GM08714 (cell line): ENCODE measurements around the gene PRMT5.
"Not testable (repeated sequence)": the region's sequence is repeated elsewhere in the genome, so short reads cannot be mapped to it uniquely, and the experiment has no call there.

Experiments used
- H3K4me3 ChIP-seq: fragments of 200-500 bp; sonication (Bioruptor generic); 2 replicates; pipeline ENCODE4 v1.5.1; 2014; ENCODE audit warnings: mild to moderate bottlenecking, low read length, inconsistent platforms
- ZNF274 ChIP-seq: IDR thresholded peaks from 2 replicates; pipeline ENCODE4 v1.6.1; 2012; ENCODE audit warnings: mild to moderate bottlenecking, low read depth, low read length

Gene PRMT5

GRCh38 chr14:22929104-22929960 lies at the start of gene PRMT5:
PRMT5 (minus strand) TSS chr14:22929376; CDS start chr14:22929361, 15 bp downstream.
- peak within 1 kb of the TSS; percentile 86 for H3K4me3 ChIP-seq
- TF ChIP-seq ZNF274 = no peak

DNA sequence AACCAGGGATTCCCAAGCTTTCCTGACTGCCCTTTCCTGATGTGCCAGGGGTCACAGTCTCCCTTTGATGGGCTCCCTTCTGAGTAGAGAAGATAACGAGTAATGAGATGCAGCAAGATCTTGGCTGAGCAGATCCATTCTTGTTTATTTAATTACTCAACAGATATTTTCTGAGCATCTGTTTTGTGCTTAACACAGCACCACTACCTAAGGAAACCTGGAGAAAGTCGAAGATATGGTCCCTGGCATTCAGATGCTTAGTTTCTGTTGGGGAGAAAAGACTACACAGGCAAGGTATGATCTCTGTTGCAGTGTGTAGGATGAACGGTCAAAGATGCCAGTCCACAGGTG lies 49.3 kb upstream of the PRMT5 start:
- H3K4me3 ChIP-seq = no peak overlapping the region

GRCh38 chr14:22977684-22978486 lies 48.7 kb upstream of the PRMT5 start:
- H3K4me3 ChIP-seq = no peak overlapping the region
- TF ChIP-seq ZNF274 = no peak

More for the DNA sequence above, 49.3 kb upstream of the PRMT5 start:
- TF ChIP-seq ZNF274 = no peak

DNA sequence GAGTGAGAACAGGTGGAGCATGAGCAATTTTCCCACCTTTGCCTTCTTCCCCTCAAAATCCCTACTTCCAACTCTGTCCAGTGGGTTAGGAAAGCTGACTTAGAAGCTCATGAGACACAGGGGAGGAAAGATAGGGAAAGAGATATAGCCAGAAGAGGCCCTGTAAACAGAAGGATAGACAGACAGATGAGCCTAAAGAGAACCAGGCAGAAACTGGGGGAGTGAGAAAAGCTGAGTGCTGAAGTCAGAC lies 48.2 kb upstream of the PRMT5 start:
- H3K4me3 ChIP-seq = no peak overlapping the region
- TF ChIP-seq ZNF274 = no peak

DNA sequence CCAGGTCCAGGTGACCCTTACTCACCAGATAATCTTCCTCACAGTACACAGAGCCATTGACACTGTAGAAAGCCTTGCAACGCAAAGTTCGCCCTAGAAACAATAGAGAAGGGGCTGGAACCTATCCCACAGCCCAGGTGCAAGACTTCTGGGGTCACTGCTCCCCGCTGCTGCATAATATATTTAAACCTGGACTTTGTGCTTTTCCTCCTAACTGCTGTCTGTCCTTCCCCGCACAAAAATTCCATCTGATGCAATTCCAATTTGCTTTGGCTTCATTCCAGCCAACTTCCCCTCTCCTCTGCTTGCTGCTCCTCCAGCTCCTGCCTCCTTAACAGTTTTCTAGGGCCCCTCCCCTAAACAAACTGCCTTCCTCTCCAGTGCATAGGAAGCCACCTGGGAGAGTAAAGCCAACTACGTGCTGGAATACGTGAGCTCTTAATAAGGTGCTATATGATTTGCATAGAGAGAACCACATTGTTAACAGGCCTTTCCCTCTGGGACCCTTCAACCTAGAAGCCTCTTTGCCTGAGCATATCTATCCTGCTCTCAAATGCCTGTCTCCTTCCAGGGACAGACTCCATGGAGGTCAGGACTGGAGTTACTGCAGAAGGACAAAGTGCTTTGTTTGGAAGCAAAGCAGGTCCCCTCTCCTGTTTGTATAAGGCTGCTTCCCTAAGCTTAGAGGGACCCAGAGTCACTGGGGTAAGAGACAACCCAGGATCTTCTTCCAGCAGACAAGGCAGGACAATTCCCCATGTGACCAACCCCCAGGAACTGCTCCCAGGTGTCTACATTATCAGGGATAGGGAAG lies 47.7 kb upstream of the PRMT5 start:
- no peak overlapping the region for H3K4me3 ChIP-seq
- no peak for TF ChIP-seq ZNF274

DNA sequence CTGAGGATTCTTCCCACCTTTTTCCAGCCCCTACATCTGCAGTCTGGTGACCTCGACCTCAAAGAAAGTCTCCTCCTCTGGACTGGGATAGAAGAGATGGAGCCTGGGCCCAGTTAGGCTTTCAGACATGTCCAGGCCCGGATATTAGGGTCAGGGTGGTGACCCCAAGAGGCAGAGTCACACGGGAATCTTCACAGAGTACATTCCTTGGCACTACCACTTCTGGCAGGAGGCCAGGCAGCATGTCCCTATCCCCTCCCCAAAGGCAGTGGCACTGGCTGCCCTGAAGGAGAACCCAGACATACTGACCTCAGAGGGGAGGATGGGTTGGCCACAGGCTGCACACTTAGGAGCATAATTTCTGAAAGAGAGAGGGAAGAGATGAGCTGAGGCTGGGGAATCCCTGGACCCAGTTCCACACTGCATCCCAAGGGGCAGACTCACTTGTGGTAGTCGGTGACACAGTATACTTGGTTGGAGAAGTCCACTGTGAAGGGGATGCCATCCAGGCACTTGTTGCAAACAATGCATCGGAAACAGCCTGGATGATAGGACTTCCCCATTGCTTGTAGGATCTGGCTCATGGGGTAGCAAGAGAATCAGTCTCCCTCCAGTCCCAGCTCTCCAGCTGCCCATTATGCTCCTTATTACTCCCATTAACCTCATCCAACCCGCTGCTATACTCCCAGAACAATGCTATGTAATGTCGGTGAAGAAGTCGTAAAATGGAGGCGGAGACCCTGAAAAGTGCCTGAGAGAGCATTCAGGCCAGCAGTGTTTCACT lies 45.5 kb upstream of the PRMT5 start:
- TF ChIP-seq ZNF274 = no peak
- no peak overlapping the region for H3K4me3 ChIP-seq

- no peak overlapping the region for H3K4me3 ChIP-seq
- no peak for TF ChIP-seq ZNF274
Measured at GRCh38 chr14:22973217-22974032, 44.2 kb upstream of the PRMT5 start.

- H3K4me3 ChIP-seq = no peak overlapping the region
- TF ChIP-seq ZNF274 = no peak
Measured at GRCh38 chr14:22972313-22972930, 43.2 kb upstream of the PRMT5 start.

DNA sequence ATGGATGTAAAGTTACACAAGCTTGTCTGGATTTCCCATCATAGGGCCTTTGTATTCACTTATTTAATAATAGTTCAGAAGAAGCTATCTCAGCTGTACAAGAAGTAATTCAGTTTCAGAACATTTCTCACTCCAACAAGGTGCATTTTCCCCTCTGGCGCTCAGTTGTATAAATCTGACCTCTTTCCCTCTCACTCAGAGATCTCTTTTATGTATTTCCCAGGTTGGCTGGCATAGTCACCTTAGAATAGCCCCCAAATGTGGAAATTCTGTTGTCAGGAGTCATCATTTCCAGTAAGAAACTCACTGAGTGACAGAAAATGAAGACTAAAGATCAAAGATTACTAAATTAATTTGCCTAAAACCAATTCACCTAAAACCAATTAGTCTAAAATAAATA lies 42.0 kb upstream of the PRMT5 start:
- no peak for TF ChIP-seq ZNF274

GRCh38 chr14:22966783-22967269 lies 37.6 kb upstream of the PRMT5 start:
- TF ChIP-seq ZNF274 = no peak
- no peak overlapping the region for H3K4me3 ChIP-seq

More for the DNA sequence above, 42.0 kb upstream of the PRMT5 start:
- H3K4me3 ChIP-seq = no peak overlapping the region

- H3K4me3 ChIP-seq = not testable (repeated sequence)
Measured at GRCh38 chr14:22965916-22966782, 37.0 kb upstream of the PRMT5 start.
